ENCODE results near the gene PRPF4. TPM values are rescaled to one million over a fixed set of nuclear protein-coding genes. Genes with fewer than 3 reads are reported as not detected.

PRPF4 gene
- total RNA-seq, 1 experiment from 2014 or later, result 32.4 TPM

DNA sequence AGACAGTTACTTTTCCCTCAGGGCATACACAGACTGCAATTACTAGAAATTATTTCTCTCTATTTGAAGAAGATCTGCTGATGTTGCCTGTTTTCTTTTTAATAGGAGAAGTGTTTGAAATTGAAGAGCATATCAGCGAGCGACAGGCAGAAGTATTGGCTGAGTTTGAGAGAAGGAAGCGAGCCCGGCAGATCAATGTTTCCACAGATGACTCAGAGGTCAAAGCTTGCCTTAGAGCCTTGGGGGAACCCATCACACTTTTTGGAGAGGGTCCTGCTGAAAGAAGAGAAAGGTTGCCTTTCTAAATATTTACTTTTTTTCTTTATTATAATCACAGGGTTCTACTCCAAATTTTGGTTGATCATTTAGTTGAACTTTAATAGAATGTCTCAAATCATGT lies 3.4 kb downstream of the PRPF4 start:
- H3K4me3 Mint-ChIP-seq, result no peak overlapping the region
- POLR2A ChIA-PET, result no interaction called here
- no peaks in the 10 kb centered on the region for H3K27me3 Mint-ChIP-seq (ENCODE audit: low read depth)
- H3K4me1 Mint-ChIP-seq, result peaks cover 7% of the 10 kb centered on the region
- TF ChIP-seq, protein P1, sequence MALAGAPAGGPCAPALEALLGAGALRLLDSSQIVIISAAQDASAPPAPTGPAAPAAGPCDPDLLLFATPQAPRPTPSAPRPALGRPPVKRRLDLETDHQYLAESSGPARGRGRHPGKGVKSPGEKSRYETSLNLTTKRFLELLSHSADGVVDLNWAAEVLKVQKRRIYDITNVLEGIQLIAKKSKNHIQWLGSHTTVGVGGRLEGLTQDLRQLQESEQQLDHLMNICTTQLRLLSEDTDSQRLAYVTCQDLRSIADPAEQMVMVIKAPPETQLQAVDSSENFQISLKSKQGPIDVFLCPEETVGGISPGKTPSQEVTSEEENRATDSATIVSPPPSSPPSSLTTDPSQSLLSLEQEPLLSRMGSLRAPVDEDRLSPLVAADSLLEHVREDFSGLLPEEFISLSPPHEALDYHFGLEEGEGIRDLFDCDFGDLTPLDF (CRISPR knock-in tag; IDR thresholded peaks at IDR 0.05), result no peak
- TF ChIP-seq EMX1 (CRISPR knock-in tag; IDR thresholded peaks at IDR 0.05), result no peak
- no peak for TF ChIP-seq ZNF138 (CRISPR knock-in tag; conservative IDR thresholded peaks at IDR 0.05)
- TF ChIP-seq KAT7 (CRISPR knock-in tag; IDR thresholded peaks at IDR 0.05; ENCODE audit: borderline replicate concordance), result no peak
- TF ChIP-seq GTF2I (CRISPR knock-in tag; conservative IDR thresholded peaks at IDR 0.05), result no peak
- TF ChIP-seq SMAD4 (CRISPR knock-in tag; IDR thresholded peaks at IDR 0.05), result no peak
- CTCF ChIA-PET, result no interaction called here
- H3K27ac Mint-ChIP-seq, result no peak overlapping the region
- DNase-seq (ENCODE audit: low spot score), result no peak
- ATAC-seq, result no peak
- H3K9me3 Mint-ChIP-seq, result no peaks in the 10 kb centered on the region
- peaks cover 58% of the 10 kb centered on the region for H3K36me3 Mint-ChIP-seq

DNA sequence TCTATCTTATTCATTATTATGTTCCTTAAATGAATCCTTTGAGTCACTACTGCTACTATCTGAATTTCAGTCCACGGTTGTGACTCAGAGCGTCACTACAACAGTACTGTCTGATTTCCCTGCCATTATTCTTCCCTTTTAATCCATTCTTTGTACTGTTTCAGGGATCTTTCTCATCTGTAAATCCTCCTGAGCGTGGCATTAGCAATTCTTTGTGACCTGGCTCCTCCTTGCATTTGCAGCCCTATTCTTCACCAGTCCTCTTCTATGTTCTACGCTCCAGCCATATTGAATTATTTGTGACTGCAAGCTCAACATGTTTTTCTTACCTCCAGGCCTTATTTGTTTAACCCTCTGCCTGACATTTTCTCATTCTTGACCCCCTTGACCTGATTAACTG lies 5.9 kb downstream of the PRPF4 start:
- Mint-ChIP-seq H3K27ac (no peak overlapping the region), H3K9me3 (no peaks in the 10 kb centered on the region), H3K36me3 (peaks cover 75% of the 10 kb centered on the region), H3K4me3 (no peak overlapping the region), H3K27me3 (ENCODE audit: low read depth) (no peaks in the 10 kb centered on the region), H3K4me1 (0 out of 2 replicates have a peak, but pooled peaks cover 3% of the 10 kb centered on the region)
- ATAC-seq (no peak), DNase-seq (ENCODE audit: low spot score) (no peak)
- CTCF ChIA-PET, result no interaction called here
- POLR2A ChIA-PET, result no interaction called here
- TF ChIP-seq, protein P2, sequence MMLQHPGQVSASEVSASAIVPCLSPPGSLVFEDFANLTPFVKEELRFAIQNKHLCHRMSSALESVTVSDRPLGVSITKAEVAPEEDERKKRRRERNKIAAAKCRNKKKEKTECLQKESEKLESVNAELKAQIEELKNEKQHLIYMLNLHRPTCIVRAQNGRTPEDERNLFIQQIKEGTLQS (CRISPR knock-in tag; conservative IDR thresholded peaks at IDR 0.05), result no peak
- TF ChIP-seq ZNF263 (CRISPR knock-in tag; IDR thresholded peaks at IDR 0.05; ENCODE audit: low read depth) (no peak), ELF4 (CRISPR knock-in tag; IDR thresholded peaks at IDR 0.05; ENCODE audit: low read depth) (no peak), NFYB (CRISPR knock-in tag; conservative IDR thresholded peaks at IDR 0.05; ENCODE audit: low read depth) (no peak), NFE2L1 (CRISPR knock-in tag; IDR thresholded peaks at IDR 0.05) (no peak), GABPB1 (CRISPR knock-in tag; IDR thresholded peaks at IDR 0.05) (no peak), ATF1 (CRISPR knock-in tag; IDR thresholded peaks at IDR 0.05) (no peak), ESRRA (CRISPR knock-in tag; IDR thresholded peaks at IDR 0.05; ENCODE audit: borderline replicate concordance) (no peak), FOXJ3 (CRISPR knock-in tag; IDR thresholded peaks at IDR 0.05; ENCODE audit: borderline replicate concordance) (no peak)
- TF ChIP-seq, protein P3, sequence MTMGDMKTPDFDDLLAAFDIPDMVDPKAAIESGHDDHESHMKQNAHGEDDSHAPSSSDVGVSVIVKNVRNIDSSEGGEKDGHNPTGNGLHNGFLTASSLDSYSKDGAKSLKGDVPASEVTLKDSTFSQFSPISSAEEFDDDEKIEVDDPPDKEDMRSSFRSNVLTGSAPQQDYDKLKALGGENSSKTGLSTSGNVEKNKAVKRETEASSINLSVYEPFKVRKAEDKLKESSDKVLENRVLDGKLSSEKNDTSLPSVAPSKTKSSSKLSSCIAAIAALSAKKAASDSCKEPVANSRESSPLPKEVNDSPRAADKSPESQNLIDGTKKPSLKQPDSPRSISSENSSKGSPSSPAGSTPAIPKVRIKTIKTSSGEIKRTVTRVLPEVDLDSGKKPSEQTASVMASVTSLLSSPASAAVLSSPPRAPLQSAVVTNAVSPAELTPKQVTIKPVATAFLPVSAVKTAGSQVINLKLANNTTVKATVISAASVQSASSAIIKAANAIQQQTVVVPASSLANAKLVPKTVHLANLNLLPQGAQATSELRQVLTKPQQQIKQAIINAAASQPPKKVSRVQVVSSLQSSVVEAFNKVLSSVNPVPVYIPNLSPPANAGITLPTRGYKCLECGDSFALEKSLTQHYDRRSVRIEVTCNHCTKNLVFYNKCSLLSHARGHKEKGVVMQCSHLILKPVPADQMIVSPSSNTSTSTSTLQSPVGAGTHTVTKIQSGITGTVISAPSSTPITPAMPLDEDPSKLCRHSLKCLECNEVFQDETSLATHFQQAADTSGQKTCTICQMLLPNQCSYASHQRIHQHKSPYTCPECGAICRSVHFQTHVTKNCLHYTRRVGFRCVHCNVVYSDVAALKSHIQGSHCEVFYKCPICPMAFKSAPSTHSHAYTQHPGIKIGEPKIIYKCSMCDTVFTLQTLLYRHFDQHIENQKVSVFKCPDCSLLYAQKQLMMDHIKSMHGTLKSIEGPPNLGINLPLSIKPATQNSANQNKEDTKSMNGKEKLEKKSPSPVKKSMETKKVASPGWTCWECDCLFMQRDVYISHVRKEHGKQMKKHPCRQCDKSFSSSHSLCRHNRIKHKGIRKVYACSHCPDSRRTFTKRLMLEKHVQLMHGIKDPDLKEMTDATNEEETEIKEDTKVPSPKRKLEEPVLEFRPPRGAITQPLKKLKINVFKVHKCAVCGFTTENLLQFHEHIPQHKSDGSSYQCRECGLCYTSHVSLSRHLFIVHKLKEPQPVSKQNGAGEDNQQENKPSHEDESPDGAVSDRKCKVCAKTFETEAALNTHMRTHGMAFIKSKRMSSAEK (CRISPR knock-in tag; IDR thresholded peaks at IDR 0.05; ENCODE audit: borderline replicate concordance), result no peak
- TF ChIP-seq, protein P1 (CRISPR knock-in tag; IDR thresholded peaks at IDR 0.05), result no peak
- TF ChIP-seq, protein P4, sequence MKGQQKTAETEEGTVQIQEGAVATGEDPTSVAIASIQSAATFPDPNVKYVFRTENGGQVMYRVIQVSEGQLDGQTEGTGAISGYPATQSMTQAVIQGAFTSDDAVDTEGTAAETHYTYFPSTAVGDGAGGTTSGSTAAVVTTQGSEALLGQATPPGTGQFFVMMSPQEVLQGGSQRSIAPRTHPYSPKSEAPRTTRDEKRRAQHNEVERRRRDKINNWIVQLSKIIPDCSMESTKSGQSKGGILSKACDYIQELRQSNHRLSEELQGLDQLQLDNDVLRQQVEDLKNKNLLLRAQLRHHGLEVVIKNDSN (CRISPR knock-in tag; IDR thresholded peaks at IDR 0.05), result no peak
- TF ChIP-seq, protein P5, sequence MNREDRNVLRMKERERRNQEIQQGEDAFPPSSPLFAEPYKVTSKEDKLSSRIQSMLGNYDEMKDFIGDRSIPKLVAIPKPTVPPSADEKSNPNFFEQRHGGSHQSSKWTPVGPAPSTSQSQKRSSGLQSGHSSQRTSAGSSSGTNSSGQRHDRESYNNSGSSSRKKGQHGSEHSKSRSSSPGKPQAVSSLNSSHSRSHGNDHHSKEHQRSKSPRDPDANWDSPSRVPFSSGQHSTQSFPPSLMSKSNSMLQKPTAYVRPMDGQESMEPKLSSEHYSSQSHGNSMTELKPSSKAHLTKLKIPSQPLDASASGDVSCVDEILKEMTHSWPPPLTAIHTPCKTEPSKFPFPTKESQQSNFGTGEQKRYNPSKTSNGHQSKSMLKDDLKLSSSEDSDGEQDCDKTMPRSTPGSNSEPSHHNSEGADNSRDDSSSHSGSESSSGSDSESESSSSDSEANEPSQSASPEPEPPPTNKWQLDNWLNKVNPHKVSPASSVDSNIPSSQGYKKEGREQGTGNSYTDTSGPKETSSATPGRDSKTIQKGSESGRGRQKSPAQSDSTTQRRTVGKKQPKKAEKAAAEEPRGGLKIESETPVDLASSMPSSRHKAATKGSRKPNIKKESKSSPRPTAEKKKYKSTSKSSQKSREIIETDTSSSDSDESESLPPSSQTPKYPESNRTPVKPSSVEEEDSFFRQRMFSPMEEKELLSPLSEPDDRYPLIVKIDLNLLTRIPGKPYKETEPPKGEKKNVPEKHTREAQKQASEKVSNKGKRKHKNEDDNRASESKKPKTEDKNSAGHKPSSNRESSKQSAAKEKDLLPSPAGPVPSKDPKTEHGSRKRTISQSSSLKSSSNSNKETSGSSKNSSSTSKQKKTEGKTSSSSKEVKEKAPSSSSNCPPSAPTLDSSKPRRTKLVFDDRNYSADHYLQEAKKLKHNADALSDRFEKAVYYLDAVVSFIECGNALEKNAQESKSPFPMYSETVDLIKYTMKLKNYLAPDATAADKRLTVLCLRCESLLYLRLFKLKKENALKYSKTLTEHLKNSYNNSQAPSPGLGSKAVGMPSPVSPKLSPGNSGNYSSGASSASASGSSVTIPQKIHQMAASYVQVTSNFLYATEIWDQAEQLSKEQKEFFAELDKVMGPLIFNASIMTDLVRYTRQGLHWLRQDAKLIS (CRISPR knock-in tag; IDR thresholded peaks at IDR 0.05; ENCODE audit: borderline replicate concordance), result no peak
- TF ChIP-seq, protein P6, sequence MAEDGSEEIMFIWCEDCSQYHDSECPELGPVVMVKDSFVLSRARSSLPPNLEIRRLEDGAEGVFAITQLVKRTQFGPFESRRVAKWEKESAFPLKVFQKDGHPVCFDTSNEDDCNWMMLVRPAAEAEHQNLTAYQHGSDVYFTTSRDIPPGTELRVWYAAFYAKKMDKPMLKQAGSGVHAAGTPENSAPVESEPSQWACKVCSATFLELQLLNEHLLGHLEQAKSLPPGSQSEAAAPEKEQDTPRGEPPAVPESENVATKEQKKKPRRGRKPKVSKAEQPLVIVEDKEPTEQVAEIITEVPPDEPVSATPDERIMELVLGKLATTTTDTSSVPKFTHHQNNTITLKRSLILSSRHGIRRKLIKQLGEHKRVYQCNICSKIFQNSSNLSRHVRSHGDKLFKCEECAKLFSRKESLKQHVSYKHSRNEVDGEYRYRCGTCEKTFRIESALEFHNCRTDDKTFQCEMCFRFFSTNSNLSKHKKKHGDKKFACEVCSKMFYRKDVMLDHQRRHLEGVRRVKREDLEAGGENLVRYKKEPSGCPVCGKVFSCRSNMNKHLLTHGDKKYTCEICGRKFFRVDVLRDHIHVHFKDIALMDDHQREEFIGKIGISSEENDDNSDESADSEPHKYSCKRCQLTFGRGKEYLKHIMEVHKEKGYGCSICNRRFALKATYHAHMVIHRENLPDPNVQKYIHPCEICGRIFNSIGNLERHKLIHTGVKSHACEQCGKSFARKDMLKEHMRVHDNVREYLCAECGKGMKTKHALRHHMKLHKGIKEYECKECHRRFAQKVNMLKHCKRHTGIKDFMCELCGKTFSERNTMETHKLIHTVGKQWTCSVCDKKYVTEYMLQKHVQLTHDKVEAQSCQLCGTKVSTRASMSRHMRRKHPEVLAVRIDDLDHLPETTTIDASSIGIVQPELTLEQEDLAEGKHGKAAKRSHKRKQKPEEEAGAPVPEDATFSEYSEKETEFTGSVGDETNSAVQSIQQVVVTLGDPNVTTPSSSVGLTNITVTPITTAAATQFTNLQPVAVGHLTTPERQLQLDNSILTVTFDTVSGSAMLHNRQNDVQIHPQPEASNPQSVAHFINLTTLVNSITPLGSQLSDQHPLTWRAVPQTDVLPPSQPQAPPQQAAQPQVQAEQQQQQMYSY (CRISPR knock-in tag; IDR thresholded peaks at IDR 0.05), result no peak

All from WTC11 (cell line).